BLaER1 treated with 17β-estradiol and CSF1 and Interleukin-3, amounts not matched to agents 10 nM and 100 nM (cell line): ENCODE measurements around the gene PNMA8A.
A peak's percentile ranks its signal among the peaks of the same experiment; 100 is the strongest.

Source experiments
- H3K27ac ChIP-seq, 11 experiments: shearing (Covaris generic); formaldehyde crosslinking; 2 replicates each; pipeline ENCODE4 v1.8.1; 2022
- H3K27me3 ChIP-seq, 11 experiments: shearing (Covaris generic); formaldehyde crosslinking; 2 replicates each; pipeline ENCODE4 v1.8.1; 2022
- H3K36me3 ChIP-seq, 11 experiments: shearing (Covaris generic); formaldehyde crosslinking; 2 replicates each; pipeline ENCODE4 v1.8.1; 2022
- H3K4me1 ChIP-seq, 10 experiments: shearing (Covaris generic); formaldehyde crosslinking; 2 replicates each; pipeline ENCODE4 v1.8.1; 2022
- H3K4me2 ChIP-seq, 11 experiments: shearing (Covaris generic); formaldehyde crosslinking; 2 replicates each; pipeline ENCODE4 v1.8.1; 2022
- H3K4me3 ChIP-seq, 10 experiments: shearing (Covaris generic); formaldehyde crosslinking; 2 replicates each; pipeline ENCODE4 v1.8.1; 2022
- H3K9ac ChIP-seq, 11 experiments: shearing (Covaris generic); formaldehyde crosslinking; 2 replicates each; pipeline ENCODE4 v1.8.1; 2022
- H3K9me3 ChIP-seq, 11 experiments: shearing (Covaris generic); formaldehyde crosslinking; replicated peaks in 1 of 11; 2 replicates each; pipeline ENCODE4 v1.8.1; 2022
- H4K20me1 ChIP-seq, 11 experiments: shearing (Covaris generic); formaldehyde crosslinking; 2 replicates each; pipeline ENCODE4 v1.8.1; 2022
- Cebpa-rat ChIP-seq, 11 experiments: shearing (Covaris generic); IDR thresholded peaks; 2 replicates each; pipeline ENCODE4 v1.8.1; 2022

The PNMA8A gene

GRCh38 chr19:46487802-46488445 lies 16.6 kb upstream of the PNMA8A start:
- no peaks in the 10 kb centered on the region for H3K9me3 ChIP-seq
- peak overlapping the region in 3 of 11 experiments; percentile 10 to 34 (median 17); a peak in 3 of 22 replicates for H3K27ac ChIP-seq
- H3K4me1 ChIP-seq, result peaks cover 35 to 62% (median 54%) of the 10 kb centered on the region in 10 experiments
- no peaks in the 10 kb centered on the region for H3K36me3 ChIP-seq
- peak overlapping the region; percentile 26 to 72 (median 49); a peak in 20 of 22 replicates for H3K9ac ChIP-seq
- no peak for TF ChIP-seq Cebpa-rat (IDR thresholded peaks at IDR 0.05)
- peak overlapping the region; percentile 92 to 99 (median 98) for H3K4me2 ChIP-seq
- peak overlapping the region; percentile 35 to 56 (median 46); a peak in 18 of 20 replicates for H3K4me3 ChIP-seq
- peaks cover 46 to 56% (median 49%) of the 10 kb centered on the region in 11 experiments for H3K27me3 ChIP-seq
- H4K20me1 ChIP-seq, result no peaks in the 10 kb centered on the region; a peak in 1 of 22 replicates

- no peaks in the 10 kb centered on the region for H3K36me3 ChIP-seq
- H3K9ac ChIP-seq, result peak overlapping the region; percentile 26 to 72 (median 49); a peak in 20 of 22 replicates
- H3K4me1 ChIP-seq, result peaks cover 31 to 61% (median 48%) of the 10 kb centered on the region in 10 experiments
- TF ChIP-seq Cebpa-rat (IDR thresholded peaks at IDR 0.05), result no peak
- no peaks in the 10 kb centered on the region for H3K9me3 ChIP-seq
- no peaks in the 10 kb centered on the region; a peak in 1 of 22 replicates for H4K20me1 ChIP-seq
- peak overlapping the region in 3 of 11 experiments; percentile 10 to 34 (median 17); a peak in 3 of 22 replicates for H3K27ac ChIP-seq
- H3K4me3 ChIP-seq, result peak overlapping the region; percentile 35 to 56 (median 46); a peak in 18 of 20 replicates
- peak overlapping the region; percentile 92 to 99 (median 98) for H3K4me2 ChIP-seq
- peaks cover 40 to 50% (median 43%) of the 10 kb centered on the region in 11 experiments for H3K27me3 ChIP-seq
Measured at GRCh38 chr19:46487178-46487801, 15.9 kb upstream of the PNMA8A start.

DNA sequence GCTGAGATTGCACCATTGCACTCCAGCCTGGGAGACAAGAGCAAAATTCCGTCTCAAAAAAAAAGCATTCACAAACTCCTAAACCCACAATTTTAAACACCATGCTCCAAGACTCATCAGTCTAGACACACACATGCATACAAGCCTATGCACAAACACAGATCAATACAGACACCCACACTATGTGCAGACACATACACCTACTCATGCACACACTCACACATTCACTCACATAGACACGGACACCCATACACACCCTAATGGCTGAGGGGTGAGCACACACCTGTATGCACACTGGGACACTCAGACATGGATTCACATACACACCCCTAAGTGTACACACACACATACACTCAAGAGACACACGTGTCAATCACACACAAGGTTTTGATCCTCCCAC lies 15.0 kb upstream of the PNMA8A start:
- Histone ChIP-seq H3K27ac (no peak overlapping the region), H3K9me3 (no peaks in the 10 kb centered on the region), H3K36me3 (no peaks in the 10 kb centered on the region), H3K4me1 (peaks cover 32 to 60% (median 48%) of the 10 kb centered on the region in 10 experiments), H3K4me2 (peak overlapping the region in 7 of 11 experiments; percentile 92 to 99 (median 97); a peak in 10 of 22 replicates), H3K9ac (no peak overlapping the region), H4K20me1 (no peaks in the 10 kb centered on the region; a peak in 1 of 22 replicates), H3K4me3 (no peak overlapping the region), H3K27me3 (peaks cover 31 to 40% (median 33%) of the 10 kb centered on the region in 11 experiments)
- no peak for TF ChIP-seq Cebpa-rat (IDR thresholded peaks at IDR 0.05)

- Histone ChIP-seq H3K36me3 (no peaks in the 10 kb centered on the region), H3K27ac (no peak overlapping the region), H3K9me3 (no peaks in the 10 kb centered on the region), H3K4me3 (no peak overlapping the region), H3K4me2 (no peak overlapping the region), H3K27me3 (peaks cover 16 to 27% (median 18%) of the 10 kb centered on the region in 11 experiments), H3K9ac (no peak overlapping the region), H4K20me1 (no peaks in the 10 kb centered on the region; a peak in 1 of 22 replicates), H3K4me1 (peaks cover 24 to 43% (median 37%) of the 10 kb centered on the region in 10 experiments)
- no peak for TF ChIP-seq Cebpa-rat (IDR thresholded peaks at IDR 0.05)
Measured at GRCh38 chr19:46484656-46485055, 13.3 kb upstream of the PNMA8A start.

GRCh38 chr19:46482631-46483030 lies 11.3 kb upstream of the PNMA8A start:
- peaks cover 21 to 43% (median 33%) of the 10 kb centered on the region in 10 experiments for H3K4me1 ChIP-seq
- H3K27ac ChIP-seq, result no peak overlapping the region
- H3K9ac ChIP-seq, result no peak overlapping the region
- H3K36me3 ChIP-seq, result no peaks in the 10 kb centered on the region
- peaks cover 0 to 10% (median 0%) of the 10 kb centered on the region in 11 experiments; a peak in 3 of 22 replicates for H3K27me3 ChIP-seq
- no peaks in the 10 kb centered on the region; a peak in 1 of 22 replicates for H4K20me1 ChIP-seq
- no peak for TF ChIP-seq Cebpa-rat (IDR thresholded peaks at IDR 0.05)
- no peaks in the 10 kb centered on the region for H3K9me3 ChIP-seq
- H3K4me2 ChIP-seq, result peak overlapping the region in 3 of 11 experiments; percentile 6 to 39 (median 14); a peak in 4 of 22 replicates
- H3K4me3 ChIP-seq, result no peak overlapping the region

- no peaks in the 10 kb centered on the region for H3K36me3 ChIP-seq
- no peaks in the 10 kb centered on the region; a peak in 1 of 22 replicates for H4K20me1 ChIP-seq
- H3K4me1 ChIP-seq, result peaks cover 20 to 43% (median 31%) of the 10 kb centered on the region in 10 experiments
- no peak overlapping the region for H3K9ac ChIP-seq
- 0 out of 22 replicates have a peak, but pooled peaks cover 0 to 3% (median 0%) of the 10 kb centered on the region in 11 experiments for H3K27me3 ChIP-seq
- H3K9me3 ChIP-seq, result no peaks in the 10 kb centered on the region
- no peak for TF ChIP-seq Cebpa-rat (IDR thresholded peaks at IDR 0.05)
- H3K4me3 ChIP-seq, result no peak overlapping the region
- H3K27ac ChIP-seq, result no peak overlapping the region
- H3K4me2 ChIP-seq, result peak overlapping the region in 10 of 11 experiments; percentile 1 to 46 (median 30); a peak in 12 of 22 replicates
Measured at GRCh38 chr19:46481947-46482346, 10.6 kb upstream of the PNMA8A start.

- TF ChIP-seq Cebpa-rat (IDR thresholded peaks at IDR 0.05), result no peak
- Histone ChIP-seq H4K20me1 (no peaks in the 10 kb centered on the region), H3K4me2 (peak overlapping the region; percentile 1 to 46 (median 28); a peak in 13 of 22 replicates), H3K9ac (no peak overlapping the region), H3K9me3 (no peaks in the 10 kb centered on the region), H3K4me3 (no peak overlapping the region), H3K4me1 (peaks cover 13 to 40% (median 29%) of the 10 kb centered on the region in 10 experiments), H3K27ac (no peak overlapping the region), H3K36me3 (no peaks in the 10 kb centered on the region), H3K27me3 (no peaks in the 10 kb centered on the region)
Measured at GRCh38 chr19:46481223-46481848, 10.0 kb upstream of the PNMA8A start.

DNA sequence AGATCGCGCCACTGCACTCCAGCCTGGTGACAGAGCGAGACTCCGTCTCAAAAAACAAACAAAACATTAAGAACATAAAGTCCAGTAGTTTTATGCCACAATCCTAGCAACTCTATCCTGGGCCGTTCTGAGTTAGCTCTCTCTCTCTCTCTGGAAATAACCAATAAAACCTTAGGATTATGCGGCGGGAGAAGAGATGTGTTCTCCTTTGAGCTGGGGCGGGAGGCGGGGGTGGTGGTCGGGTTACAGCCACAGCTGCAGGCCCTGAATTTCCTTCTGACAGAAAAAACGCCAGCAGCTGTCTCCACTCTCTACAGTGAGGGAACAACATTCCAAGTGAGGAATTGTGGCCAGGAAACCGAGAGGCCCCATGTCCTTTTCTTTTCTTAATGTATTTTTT lies 9.1 kb upstream of the PNMA8A start:
- Histone ChIP-seq H3K9ac (no peak overlapping the region), H3K4me3 (no peak overlapping the region), H3K4me2 (no peak overlapping the region), H3K36me3 (no peaks in the 10 kb centered on the region), H3K27ac (no peak overlapping the region), H3K4me1 (peaks cover 13 to 39% (median 31%) of the 10 kb centered on the region in 10 experiments), H4K20me1 (no peaks in the 10 kb centered on the region), H3K27me3 (no peaks in the 10 kb centered on the region), H3K9me3 (no peaks in the 10 kb centered on the region)
- TF ChIP-seq Cebpa-rat (IDR thresholded peaks at IDR 0.05), result no peak
